Embryonic facial prominence (tissue), 1 donor: ENCODE data around the gene RPL36.
"Not testable (repeated sequence)": the region's sequence is repeated elsewhere in the genome, so short reads cannot be mapped to it uniquely, and the experiment has no call there.

Source experiments
- DNase-seq: peaks from one replicate; pipeline ENCODE4 v3.0.0-alpha.2; 2016; ENCODE audit errors: extremely low spot score

Gene RPL36

GRCh38 chr19:5706876-5707573, 16.9 kb downstream of the RPL36 start:
- no peak for DNase-seq

- DNase-seq, result no peak
These were observed 17.8 kb downstream of the RPL36 start for GRCh38 chr19:5707576-5708575.

GRCh38 chr19:5711025-5711424, 20.9 kb downstream of the RPL36 start:
- DNase-seq, result no peak

- DNase-seq, result no peak
These were observed 21.6 kb downstream of the RPL36 start for GRCh38 chr19:5711713-5712161.

- DNase-seq, result no peak
These were observed 23.1 kb downstream of the RPL36 start for GRCh38 chr19:5713228-5713627.

GRCh38 chr19:5714816-5715215, 24.7 kb downstream of the RPL36 start:
- no peak for DNase-seq

- DNase-seq, result no peak
These were observed 27.3 kb downstream of the RPL36 start for GRCh38 chr19:5717215-5717935.

GRCh38 chr19:5718037-5718578, 28.0 kb downstream of the RPL36 start:
- DNase-seq, result no peak

GRCh38 chr19:5718579-5719273, 28.6 kb downstream of the RPL36 start:
- no peak for DNase-seq

- no peak for DNase-seq
These were observed 29.3 kb downstream of the RPL36 start for GRCh38 chr19:5719274-5719960.

- DNase-seq, result peak; percentile 98
These were observed 30.1 kb downstream of the RPL36 start, which contains the start of the genes CATSPERD and LONP1 for GRCh38 chr19:5719961-5720790. CATSPERD (plus strand) TSS chr19:5720637; CDS start chr19:5720738, 101 bp downstream. LONP1 (minus strand) TSS chr19:5720146; CDS start chr19:5720132, 14 bp downstream.

- DNase-seq, result no peak
These were observed 37.5 kb downstream of the RPL36 start for GRCh38 chr19:5727453-5728050.

GRCh38 chr19:5733172-5733571, 43.1 kb downstream of the RPL36 start:
- not testable (repeated sequence) for DNase-seq

GRCh38 chr19:5738423-5738822, 48.3 kb downstream of the RPL36 start:
- no peak for DNase-seq
